ENCODE results near the gene PRKCE.
A peak's percentile ranks its signal among the peaks of the same experiment; 100 is the strongest.

PRKCE gene

DNA sequence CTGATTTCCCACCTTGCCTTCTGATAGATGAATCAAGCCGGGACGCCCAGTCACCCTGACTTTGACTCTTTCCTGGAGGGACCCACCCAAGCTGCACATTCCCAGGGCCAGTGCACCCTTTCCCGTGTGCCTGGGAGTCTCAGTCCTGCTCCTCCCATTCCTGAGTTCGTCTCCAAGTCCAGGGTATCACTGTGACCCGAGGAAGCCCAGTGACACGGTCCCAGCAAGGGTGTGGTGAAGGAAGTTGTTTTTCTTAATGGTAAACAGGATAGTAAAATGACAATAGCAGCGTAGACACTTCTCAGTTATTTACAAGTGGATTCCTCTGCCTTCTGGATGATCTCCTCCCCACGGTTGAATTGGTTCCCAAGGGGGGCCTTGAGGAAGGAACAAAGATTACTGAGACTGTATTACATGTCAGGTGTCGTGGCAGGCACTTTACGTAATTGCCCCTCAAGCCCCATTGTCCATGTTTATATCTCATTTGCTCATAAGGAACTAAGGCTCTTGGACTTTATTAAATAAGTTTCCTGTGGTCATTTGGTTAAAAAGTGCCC, 123.3 kb downstream of the PRKCE start:
- Mint-ChIP-seq H3K4me3 (no peak overlapping the region), H3K9me3 (peaks cover 4% of the 10 kb centered on the region), H3K27ac (peak overlapping the region in 2 of 3 experiments; percentile 10 to 51), H3K36me3 (ENCODE audit: low read depth) (no peaks in the 10 kb centered on the region), H3K27me3 (ENCODE audit: low read depth) (peaks cover 21% of the 10 kb centered on the region), H3K4me1 (peaks cover 31% of the 10 kb centered on the region)
- TF ChIP-seq, protein P1, sequence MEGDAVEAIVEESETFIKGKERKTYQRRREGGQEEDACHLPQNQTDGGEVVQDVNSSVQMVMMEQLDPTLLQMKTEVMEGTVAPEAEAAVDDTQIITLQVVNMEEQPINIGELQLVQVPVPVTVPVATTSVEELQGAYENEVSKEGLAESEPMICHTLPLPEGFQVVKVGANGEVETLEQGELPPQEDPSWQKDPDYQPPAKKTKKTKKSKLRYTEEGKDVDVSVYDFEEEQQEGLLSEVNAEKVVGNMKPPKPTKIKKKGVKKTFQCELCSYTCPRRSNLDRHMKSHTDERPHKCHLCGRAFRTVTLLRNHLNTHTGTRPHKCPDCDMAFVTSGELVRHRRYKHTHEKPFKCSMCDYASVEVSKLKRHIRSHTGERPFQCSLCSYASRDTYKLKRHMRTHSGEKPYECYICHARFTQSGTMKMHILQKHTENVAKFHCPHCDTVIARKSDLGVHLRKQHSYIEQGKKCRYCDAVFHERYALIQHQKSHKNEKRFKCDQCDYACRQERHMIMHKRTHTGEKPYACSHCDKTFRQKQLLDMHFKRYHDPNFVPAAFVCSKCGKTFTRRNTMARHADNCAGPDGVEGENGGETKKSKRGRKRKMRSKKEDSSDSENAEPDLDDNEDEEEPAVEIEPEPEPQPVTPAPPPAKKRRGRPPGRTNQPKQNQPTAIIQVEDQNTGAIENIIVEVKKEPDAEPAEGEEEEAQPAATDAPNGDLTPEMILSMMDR (IDR thresholded peaks at IDR 0.05; ENCODE audit: unreplicated experiment in 3 of 3) = no peak

DNA sequence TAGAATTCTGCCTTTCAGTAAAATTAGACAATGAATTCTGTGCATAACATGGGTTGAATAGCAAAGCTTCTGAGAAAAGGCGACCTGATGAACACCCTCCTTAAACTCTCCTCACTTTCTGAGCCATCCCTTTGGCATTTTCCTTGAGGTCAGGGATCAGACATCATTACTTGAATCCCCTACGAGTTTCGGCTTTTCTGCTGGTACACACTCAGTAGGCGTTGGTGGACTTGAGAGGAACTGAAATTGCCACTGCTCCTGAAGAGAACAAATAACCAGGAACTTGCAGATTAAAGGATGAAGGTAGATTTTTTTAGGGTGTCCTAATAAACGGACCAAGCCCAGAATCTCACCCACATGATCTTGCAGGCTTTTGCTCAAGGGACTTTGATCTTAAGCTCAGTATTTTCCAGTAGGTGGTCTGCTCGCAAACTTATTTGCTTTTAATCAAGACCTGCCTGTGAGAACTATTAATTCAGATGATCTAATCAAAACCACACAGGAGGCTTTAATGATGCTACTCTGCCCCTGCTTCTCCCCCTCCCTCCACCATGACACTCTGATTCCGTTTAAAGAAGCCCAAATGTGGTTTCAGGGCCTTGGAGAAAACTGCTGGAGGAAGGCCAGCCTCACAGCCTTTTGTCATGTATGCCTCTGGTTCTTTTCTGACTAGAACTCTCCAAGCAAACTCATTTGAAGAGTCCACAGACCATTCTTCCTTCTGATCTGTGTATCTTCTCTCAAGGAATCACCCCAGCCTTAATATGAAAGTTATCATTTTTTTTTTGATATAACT, 124.9 kb downstream of the PRKCE start:
- peak overlapping the region in 2 of 3 experiments; percentile 10 to 44 for H3K27ac Mint-ChIP-seq
- no peak overlapping the region for H3K4me3 Mint-ChIP-seq
- peaks cover 4% of the 10 kb centered on the region for H3K9me3 Mint-ChIP-seq
- TF ChIP-seq, protein P1 (IDR thresholded peaks at IDR 0.05; ENCODE audit: unreplicated experiment in 3 of 3) = no peak
- H3K4me1 Mint-ChIP-seq = peaks cover 19% of the 10 kb centered on the region
- no peaks in the 10 kb centered on the region for H3K36me3 Mint-ChIP-seq (ENCODE audit: low read depth)
- H3K27me3 Mint-ChIP-seq (ENCODE audit: low read depth) = peaks cover 17% of the 10 kb centered on the region

DNA sequence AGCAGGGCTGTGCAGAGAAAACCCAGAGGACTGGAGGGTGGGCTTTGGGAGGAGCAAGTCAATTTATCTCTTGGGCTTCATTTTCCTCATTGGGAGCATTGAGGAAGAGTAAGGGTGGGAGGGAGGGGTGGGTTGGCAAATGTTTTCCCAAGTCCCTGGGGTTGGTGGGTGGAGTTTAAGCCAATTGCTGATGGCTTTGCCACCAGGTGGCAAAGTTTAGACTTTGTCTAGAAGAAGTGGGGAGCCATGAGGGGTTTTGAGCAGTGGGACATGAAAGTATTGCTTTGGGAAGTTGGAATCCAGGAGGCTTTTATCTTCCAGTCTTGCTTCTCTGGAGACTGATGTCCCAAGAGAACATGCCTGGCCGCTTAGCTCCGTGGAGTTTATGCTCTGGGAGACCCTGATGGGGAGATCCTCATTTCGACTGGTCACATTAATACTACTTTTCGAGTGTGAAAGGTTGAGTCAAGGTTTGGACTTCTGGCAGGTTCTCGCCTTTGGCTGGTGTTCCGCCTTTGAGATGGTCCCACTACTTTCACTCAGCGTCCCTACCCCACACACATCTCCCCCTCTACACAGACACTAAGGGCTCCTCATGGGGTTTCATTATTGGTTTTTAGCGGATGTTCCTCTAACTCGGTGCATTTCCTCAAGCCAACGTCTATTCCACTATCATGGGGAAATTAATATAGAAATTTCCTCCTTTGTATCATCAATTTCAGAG, 126.7 kb downstream of the PRKCE start:
- TF ChIP-seq, protein P1 (IDR thresholded peaks at IDR 0.05; ENCODE audit: unreplicated experiment in 3 of 3) = no peak
- H3K4me1 Mint-ChIP-seq = peaks cover 15% of the 10 kb centered on the region
- H3K27me3 Mint-ChIP-seq (ENCODE audit: low read depth) = peaks cover 3% of the 10 kb centered on the region
- H3K36me3 Mint-ChIP-seq (ENCODE audit: low read depth) = no peaks in the 10 kb centered on the region
- H3K9me3 Mint-ChIP-seq = peaks cover 4% of the 10 kb centered on the region
- H3K4me3 Mint-ChIP-seq = no peak overlapping the region
- H3K27ac Mint-ChIP-seq = peak overlapping the region in 1 of 3 experiments; percentile 56

DNA sequence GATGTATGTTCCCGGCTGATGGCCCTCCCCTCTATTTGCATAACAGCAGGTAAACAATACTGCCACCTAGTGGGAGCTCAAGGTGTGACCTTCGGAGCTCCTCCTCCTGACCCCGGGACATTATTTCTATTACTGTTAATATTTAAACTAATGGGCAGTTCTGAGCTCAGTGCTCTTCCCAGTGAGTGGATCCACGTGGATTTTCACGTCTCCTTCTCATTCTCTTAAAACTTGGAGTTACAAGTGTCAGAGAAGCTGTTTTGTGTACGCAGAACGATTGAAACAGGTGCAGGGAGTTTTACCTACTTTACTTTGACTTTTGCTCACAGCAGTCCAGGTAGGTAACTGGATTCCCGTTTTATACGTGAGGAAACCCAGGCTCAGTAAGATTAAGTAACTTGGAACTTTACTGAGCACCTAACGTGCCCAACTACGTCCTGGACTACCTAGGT, 127.3 kb downstream of the PRKCE start:
- Mint-ChIP-seq H3K9me3 (peaks cover 4% of the 10 kb centered on the region), H3K4me3 (no peak overlapping the region), H3K36me3 (ENCODE audit: low read depth) (no peaks in the 10 kb centered on the region), H3K27ac (peak overlapping the region in 1 of 3 experiments; percentile 56), H3K4me1 (peaks cover 15% of the 10 kb centered on the region), H3K27me3 (ENCODE audit: low read depth) (peaks cover 3% of the 10 kb centered on the region)
- TF ChIP-seq, protein P1 (IDR thresholded peaks at IDR 0.05; ENCODE audit: unreplicated experiment in 3 of 3) = peak; percentile 36 to 44 (median 38)

DNA sequence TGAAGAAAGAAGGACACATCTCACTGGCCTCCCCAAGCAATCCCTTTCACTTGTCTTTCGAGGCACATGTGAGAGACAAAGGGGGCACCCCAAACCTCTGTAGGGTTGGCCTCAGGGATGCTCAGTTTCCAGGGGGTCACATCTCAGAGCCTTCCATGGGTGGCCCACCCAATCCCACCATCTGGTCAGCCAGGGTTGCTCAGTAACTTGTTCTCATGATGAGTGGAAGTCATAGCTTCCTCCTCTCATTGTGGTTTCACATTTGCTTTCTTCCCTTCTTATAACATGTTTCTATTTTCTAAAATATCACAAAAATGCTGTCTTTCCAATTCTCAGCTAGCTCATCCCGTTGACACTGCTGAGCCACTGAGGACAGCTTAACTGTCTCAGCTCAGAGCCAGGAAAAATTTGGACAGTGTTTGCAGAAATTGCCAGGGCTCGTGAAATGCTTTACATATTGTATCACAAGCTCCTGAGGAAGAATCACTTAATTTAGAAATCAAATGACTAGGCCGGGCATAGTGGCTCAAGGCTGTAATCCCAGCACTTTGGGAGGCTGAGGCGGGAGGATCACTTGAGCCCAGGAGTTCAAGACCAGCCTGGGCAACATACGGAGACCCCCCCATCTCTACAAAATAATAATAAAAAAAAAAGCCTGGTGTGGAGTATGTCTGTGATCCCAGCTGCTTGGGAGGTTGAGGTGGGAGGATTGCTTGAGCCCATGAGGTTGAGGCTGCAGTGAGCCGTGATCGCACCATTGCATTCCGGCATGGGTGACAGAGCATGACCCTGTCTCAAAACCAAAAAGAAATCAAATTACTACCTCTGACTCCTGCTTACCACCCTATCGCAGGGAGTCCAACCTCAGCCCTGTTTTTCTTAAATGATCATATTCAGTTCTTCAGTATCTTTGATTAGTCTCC, 129.3 kb downstream of the PRKCE start:
- TF ChIP-seq, protein P1 (IDR thresholded peaks at IDR 0.05; ENCODE audit: unreplicated experiment in 3 of 3) = no peak
- H3K4me1 Mint-ChIP-seq = peaks cover 13% of the 10 kb centered on the region
- H3K9me3 Mint-ChIP-seq = peaks cover 4% of the 10 kb centered on the region
- no peak overlapping the region for H3K4me3 Mint-ChIP-seq
- H3K27me3 Mint-ChIP-seq (ENCODE audit: low read depth) = peaks cover 3% of the 10 kb centered on the region
- H3K27ac Mint-ChIP-seq = no peak overlapping the region
- no peaks in the 10 kb centered on the region for H3K36me3 Mint-ChIP-seq (ENCODE audit: low read depth)

All from nephron (organoid).